MM.1S (cell line): ENCODE data around the gene KANK2.

ENCODE experiments used
- EZH2 ChIP-seq: fragments of 300-600 bp; sonication (generic); optimal IDR thresholded peaks from 2 replicates; pipeline ENCODE3; 2017; ENCODE audit warnings: low read depth, mild to moderate bottlenecking, antibody characterized with exemption, low read length, mixed read lengths
- EZH2phosphoT487 ChIP-seq: fragments of 300-600 bp; sonication (generic); IDR thresholded peaks from 2 replicates; pipeline ENCODE4 v1.6.1; 2018; ENCODE audit warnings: antibody characterized with exemption, low read length
- TF ChIP-seq, protein P1 (sequence below): fragments of 300-600 bp; sonication (generic); IDR thresholded peaks from 2 replicates; pipeline ENCODE4 v1.5.1; 2016; ENCODE audit warnings: antibody characterized with exemption, low read length, mixed read lengths

DNA sequence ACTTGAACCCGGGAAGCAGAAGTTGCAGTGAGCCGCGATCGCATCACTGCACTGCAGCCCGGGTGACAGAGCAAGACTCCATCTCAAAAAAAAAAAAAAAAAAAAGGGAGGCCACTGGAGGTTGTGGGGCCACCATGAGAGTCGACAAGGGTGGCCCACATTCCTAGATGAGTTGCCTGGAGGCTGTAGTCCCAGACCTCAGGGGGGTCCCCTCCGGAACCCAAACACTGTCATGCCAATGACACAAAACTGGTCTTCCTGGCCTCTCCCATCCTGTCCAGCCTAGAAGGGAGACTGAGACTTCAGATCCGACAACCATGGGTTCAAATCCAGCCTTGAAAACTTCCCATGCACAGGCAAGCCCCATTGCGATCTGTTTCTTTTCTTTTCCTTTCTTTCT lies 56.4 kb downstream of the KANK2 start:
- TF ChIP-seq EZH2 = no peak
- TF ChIP-seq, protein P1, sequence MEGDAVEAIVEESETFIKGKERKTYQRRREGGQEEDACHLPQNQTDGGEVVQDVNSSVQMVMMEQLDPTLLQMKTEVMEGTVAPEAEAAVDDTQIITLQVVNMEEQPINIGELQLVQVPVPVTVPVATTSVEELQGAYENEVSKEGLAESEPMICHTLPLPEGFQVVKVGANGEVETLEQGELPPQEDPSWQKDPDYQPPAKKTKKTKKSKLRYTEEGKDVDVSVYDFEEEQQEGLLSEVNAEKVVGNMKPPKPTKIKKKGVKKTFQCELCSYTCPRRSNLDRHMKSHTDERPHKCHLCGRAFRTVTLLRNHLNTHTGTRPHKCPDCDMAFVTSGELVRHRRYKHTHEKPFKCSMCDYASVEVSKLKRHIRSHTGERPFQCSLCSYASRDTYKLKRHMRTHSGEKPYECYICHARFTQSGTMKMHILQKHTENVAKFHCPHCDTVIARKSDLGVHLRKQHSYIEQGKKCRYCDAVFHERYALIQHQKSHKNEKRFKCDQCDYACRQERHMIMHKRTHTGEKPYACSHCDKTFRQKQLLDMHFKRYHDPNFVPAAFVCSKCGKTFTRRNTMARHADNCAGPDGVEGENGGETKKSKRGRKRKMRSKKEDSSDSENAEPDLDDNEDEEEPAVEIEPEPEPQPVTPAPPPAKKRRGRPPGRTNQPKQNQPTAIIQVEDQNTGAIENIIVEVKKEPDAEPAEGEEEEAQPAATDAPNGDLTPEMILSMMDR = no peak
- no peak for TF ChIP-seq EZH2phosphoT487
